IgD-negative memory B cell (primary cell): ENCODE results near the gene CPS1. TPM values are rescaled to one million over a fixed set of nuclear protein-coding genes. Genes with fewer than 3 reads are reported as not detected.

ENCODE experiments used
- H3K27ac Mint-ChIP-seq, 3 donors: one replicate each; pipeline ENCODE4 v1.8.0; 2020 to 2022; ENCODE audit warnings: mild to moderate bottlenecking in 3 of 3, mixed read lengths in 3 of 3, moderate library complexity in 1 of 3
- H3K27me3 Mint-ChIP-seq: one replicate; pipeline ENCODE4 v1.8.0; 2021; ENCODE audit warnings: mixed read lengths
- H3K36me3 Mint-ChIP-seq: one replicate; pipeline ENCODE4 v1.8.0; 2020; ENCODE audit warnings: mild to moderate bottlenecking, mixed read lengths
- H3K4me1 Mint-ChIP-seq, 3 donors: one replicate each; pipeline ENCODE4 v1.8.0; 2020 to 2022; ENCODE audit warnings: mixed read lengths in 3 of 3, mild to moderate bottlenecking in 1 of 3
- H3K4me3 Mint-ChIP-seq, 4 donors: one replicate each; pipeline ENCODE4 v1.8.0; 2020 to 2022; ENCODE audit warnings: mild to moderate bottlenecking in 4 of 4, mixed read lengths in 4 of 4, moderate library complexity in 3 of 4
- H3K9me3 Mint-ChIP-seq, 3 donors: one replicate each; pipeline ENCODE4 v1.8.0; 2020 to 2021; ENCODE audit warnings: mixed read lengths in 3 of 3, mild to moderate bottlenecking in 1 of 3
- polyA plus RNA-seq: library from polyadenylated mRNA; unstranded; fragments of 300-500 nt; fragmentation: Illumina TruSeq; gene quantifications from one replicate; pipeline ENCODE4 v1.2.3, GENCODE V29; 2021

CPS1 gene
- polyA plus RNA-seq, 1 donor from 2014 or later = not detected

DNA sequence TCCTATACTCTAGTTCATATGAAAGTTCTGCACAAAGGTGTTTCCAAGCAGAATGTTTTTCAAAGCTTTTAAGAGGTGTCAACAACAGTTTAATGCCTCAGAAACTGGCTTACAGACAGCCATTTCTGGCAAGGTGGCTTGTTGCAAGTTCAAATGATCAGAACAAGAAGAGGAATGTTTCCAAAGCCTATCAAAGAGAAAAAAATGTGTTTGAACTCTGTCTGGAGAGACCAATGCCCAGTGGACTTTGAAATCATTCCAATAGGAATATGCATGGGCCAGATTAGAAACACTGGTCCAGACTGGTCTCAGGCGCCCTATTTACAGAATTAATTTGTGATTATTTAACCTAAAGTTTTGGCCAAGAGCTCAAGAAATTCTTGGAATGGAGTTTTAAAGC lies 106.2 kb downstream of the CPS1 start:
- no peaks in the 10 kb centered on the region for H3K4me1 Mint-ChIP-seq
- no peak overlapping the region for H3K27ac Mint-ChIP-seq
- no peak overlapping the region for H3K4me3 Mint-ChIP-seq
- H3K9me3 Mint-ChIP-seq = peaks cover 2 to 11% (median 3%) of the 10 kb centered on the region in 3 donors
- no peaks in the 10 kb centered on the region for H3K36me3 Mint-ChIP-seq
- no peaks in the 10 kb centered on the region for H3K27me3 Mint-ChIP-seq

DNA sequence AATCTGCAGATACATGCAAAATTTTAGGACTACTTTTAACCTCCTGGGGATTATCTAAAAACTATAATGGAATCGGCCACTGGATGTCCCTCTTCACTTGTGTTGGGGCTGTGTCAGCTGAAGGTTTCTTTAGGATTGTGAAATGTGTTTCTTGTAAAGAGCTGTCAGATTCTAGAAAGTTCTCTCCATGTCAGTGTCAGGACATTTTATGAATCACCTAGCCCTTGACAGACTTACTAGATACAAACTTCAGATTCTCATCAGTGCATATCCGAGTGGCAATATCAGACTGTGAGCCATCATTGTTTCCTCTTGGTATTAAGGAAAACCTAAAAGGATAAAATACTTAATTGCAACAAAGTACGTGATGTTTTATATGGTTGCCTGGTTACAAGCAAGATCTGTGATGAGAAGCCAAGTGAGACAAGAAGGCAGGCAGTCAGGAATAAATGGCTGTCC lies 107.3 kb downstream of the CPS1 start:
- Mint-ChIP-seq H3K36me3 (no peaks in the 10 kb centered on the region), H3K27ac (no peak overlapping the region), H3K4me1 (no peaks in the 10 kb centered on the region), H3K27me3 (no peaks in the 10 kb centered on the region), H3K9me3 (peaks cover 2 to 11% (median 3%) of the 10 kb centered on the region in 3 donors), H3K4me3 (no peak overlapping the region)

DNA sequence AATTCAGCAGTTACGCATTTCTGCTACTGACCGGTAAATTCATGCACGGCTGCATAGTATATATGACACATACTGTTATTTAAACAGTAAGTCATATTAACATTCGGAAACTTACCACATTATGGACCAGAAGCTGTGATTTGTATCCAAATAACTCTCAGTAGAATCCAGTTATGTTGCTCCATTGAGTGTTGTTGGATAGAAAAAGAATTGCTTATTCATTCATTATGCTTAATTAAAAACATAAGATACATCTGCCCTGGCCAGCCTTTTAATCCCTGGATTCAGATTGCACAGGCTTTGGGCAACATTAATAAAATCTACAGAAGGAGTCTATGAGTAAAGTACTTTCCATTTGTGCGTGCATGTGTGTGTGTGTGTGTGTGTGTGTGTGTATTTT lies 111.3 kb downstream of the CPS1 start:
- Mint-ChIP-seq H3K27me3 (no peaks in the 10 kb centered on the region), H3K36me3 (no peaks in the 10 kb centered on the region), H3K27ac (no peak overlapping the region), H3K4me3 (no peak overlapping the region), H3K4me1 (no peaks in the 10 kb centered on the region), H3K9me3 (peaks cover 0 to 2% (median 0%) of the 10 kb centered on the region in 3 donors)

DNA sequence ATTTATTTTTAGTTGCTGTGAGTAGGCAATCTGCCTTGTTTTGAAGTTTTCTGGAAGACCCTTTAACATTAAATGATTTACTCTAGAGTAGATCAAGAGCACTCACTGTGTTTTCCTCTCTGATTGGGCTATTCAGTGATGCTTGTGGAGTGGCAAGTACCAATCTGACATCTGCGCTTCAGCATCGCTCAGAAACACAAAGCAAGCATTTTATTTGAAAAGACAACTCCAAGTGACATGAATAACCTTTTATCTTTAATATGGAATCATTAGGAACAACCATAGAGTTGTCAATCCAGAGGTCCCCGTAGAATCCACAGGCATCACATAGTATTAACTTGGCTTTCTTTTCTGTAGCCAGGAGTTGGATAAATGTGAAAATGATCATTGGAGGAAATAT lies 114.7 kb downstream of the CPS1 start:
- no peaks in the 10 kb centered on the region for H3K4me1 Mint-ChIP-seq
- H3K27ac Mint-ChIP-seq = no peak overlapping the region
- H3K9me3 Mint-ChIP-seq = peaks cover 0 to 3% (median 2%) of the 10 kb centered on the region in 3 donors
- H3K27me3 Mint-ChIP-seq = no peaks in the 10 kb centered on the region
- H3K36me3 Mint-ChIP-seq = no peaks in the 10 kb centered on the region
- H3K4me3 Mint-ChIP-seq = no peak overlapping the region

DNA sequence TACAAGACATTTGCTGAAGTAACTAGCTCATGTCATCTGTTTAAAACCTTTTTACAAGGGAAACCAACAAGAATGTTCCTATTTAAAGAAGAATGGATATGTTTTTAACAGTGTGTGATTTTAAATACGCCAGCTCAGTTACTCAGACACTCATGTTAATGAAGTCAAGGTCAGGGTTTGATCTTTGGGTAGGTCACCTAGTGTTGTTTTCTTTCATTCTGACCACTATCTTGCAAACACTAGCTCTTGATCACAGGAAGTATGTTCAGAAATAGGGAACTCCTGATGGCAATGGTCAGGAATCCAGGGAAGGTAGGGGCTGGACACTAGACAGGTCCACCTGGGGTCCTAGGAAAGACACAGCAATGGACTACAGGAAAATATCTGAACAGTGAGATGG lies 116.7 kb downstream of the CPS1 start:
- Mint-ChIP-seq H3K36me3 (no peaks in the 10 kb centered on the region), H3K4me3 (no peak overlapping the region)

DNA sequence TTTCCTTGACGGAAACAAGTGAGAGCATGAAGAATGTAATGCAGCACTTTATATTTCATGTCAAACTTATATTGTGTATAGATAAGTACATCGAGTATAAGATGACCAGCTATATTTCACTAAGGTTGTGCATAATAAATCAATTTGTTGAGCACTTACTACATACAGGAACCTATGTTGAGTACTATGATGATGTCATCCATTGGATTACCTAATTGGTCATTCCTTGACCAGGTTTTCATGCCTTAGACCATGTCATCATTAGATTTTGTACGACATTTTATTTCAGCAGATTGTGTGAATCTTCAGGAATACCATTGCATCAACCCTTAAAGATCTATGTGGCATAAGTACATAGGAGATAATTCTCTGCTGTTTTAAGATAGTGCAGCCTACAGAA lies 119.7 kb downstream of the CPS1 start:
- Mint-ChIP-seq H3K9me3 (peaks cover 0 to 3% (median 0%) of the 10 kb centered on the region in 3 donors), H3K36me3 (no peaks in the 10 kb centered on the region)

More for the DNA sequence above, 116.7 kb downstream of the CPS1 start:
- no peak overlapping the region for H3K27ac Mint-ChIP-seq
- H3K27me3 Mint-ChIP-seq = no peaks in the 10 kb centered on the region
- H3K9me3 Mint-ChIP-seq = peaks cover 0 to 3% (median 0%) of the 10 kb centered on the region in 3 donors
- H3K4me1 Mint-ChIP-seq = no peaks in the 10 kb centered on the region

DNA sequence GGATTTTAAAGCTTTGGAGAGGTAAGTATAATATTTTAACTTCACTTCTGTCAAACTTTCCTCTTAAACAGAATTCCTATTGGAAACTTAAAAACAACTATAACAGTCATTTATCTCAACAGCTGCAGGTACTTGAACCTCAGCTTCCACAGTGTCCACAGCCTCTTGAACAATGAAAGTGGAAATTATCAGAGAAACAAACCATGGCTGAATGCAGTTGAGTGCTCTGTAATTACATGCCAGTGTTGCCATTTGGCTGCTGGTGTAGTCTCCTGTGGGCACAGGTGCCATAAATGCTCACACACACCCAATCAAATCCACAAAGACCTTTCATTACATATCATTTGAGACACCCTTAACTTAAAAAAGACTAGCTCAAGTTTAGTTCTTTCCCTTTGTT lies 125.1 kb downstream of the CPS1 start:
- Mint-ChIP-seq H3K4me1 (no peaks in the 10 kb centered on the region), H3K27ac (no peak overlapping the region), H3K36me3 (no peaks in the 10 kb centered on the region), H3K4me3 (no peak overlapping the region), H3K9me3 (no peaks in the 10 kb centered on the region), H3K27me3 (peaks cover 1% of the 10 kb centered on the region)

More for the DNA sequence above, 119.7 kb downstream of the CPS1 start:
- Mint-ChIP-seq H3K4me1 (no peaks in the 10 kb centered on the region), H3K27ac (no peak overlapping the region), H3K27me3 (no peaks in the 10 kb centered on the region), H3K4me3 (no peak overlapping the region)

DNA sequence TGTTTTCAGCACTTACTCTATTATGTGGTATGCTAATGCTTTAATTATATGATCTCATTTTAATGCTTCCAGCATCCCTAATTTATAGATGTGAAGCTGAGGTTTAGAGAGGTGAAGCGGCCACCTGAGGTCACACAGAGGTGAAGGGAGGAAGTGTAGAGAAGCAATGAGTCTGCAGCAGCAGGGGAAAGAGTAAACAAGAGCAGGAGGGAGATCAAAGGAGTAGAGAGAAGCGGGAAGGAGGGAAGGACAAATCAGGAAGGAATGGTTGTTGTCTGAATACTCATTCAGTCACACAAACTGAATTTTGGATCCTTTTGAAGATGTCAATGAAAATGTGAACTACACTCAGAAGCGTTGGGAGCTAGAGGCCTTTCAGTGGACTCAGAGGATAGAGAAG lies 130.0 kb downstream of the CPS1 start:
- Mint-ChIP-seq H3K4me3 (no peak overlapping the region), H3K27ac (no peak overlapping the region), H3K27me3 (peaks cover 1% of the 10 kb centered on the region), H3K9me3 (peaks cover 0 to 4% (median 0%) of the 10 kb centered on the region in 3 donors), H3K4me1 (no peaks in the 10 kb centered on the region), H3K36me3 (no peaks in the 10 kb centered on the region)

DNA sequence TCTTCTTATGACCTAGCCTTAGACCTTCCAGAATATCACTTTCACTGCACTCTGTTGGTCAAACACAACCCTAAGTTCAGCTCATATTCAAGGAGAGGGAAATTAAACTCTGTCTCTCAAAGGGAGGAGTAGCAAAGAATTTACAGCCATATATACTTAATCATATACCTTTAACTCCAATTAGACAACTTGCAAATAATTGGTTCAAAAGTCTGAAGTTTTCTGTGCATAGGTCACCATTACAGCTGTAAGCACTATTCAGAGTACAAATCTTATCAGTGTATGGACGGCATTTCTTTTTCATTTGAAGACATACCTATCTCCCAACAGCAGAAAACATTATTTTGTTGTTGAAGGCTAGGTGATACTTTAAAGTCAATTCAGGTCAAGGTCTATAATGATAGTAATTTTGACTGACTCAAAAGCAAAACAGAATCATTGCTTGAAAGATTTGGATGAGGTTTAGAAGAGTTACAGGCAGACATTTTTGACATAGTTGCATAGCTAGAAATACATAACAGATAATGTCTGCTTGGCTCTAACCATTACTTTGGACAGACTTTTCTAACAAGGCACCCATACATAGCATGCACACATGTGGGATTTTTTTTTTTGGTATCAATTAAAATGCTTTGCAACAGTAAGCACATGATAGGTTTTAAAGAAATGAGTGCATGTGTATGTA lies 131.5 kb downstream of the CPS1 start:
- peaks cover 1% of the 10 kb centered on the region for H3K27me3 Mint-ChIP-seq
- H3K36me3 Mint-ChIP-seq = no peaks in the 10 kb centered on the region
- peaks cover 0 to 4% (median 1%) of the 10 kb centered on the region in 3 donors for H3K9me3 Mint-ChIP-seq
- H3K4me1 Mint-ChIP-seq = no peaks in the 10 kb centered on the region
- no peak overlapping the region for H3K27ac Mint-ChIP-seq
- H3K4me3 Mint-ChIP-seq = no peak overlapping the region

DNA sequence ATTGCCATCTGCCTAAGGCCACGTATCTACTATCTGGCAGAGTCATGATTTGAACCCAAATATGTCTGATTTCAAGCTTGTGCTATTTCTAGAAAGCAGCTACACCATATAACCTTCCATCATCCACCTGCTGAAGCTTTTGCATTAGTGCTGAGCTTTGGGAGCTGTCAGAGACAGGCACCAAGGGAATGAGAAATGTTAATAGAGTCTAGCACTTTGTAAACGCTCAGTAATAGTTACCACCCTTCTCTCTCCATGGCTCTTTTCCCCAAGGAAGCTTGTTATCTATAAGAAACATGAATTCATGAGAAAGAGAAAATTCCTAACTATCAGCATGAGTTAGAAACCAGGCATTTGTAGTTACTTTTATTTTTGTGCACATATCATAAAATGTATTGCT lies 151.5 kb downstream of the CPS1 start:
- Mint-ChIP-seq H3K27ac (no peak overlapping the region), H3K4me1 (no peaks in the 10 kb centered on the region)

DNA sequence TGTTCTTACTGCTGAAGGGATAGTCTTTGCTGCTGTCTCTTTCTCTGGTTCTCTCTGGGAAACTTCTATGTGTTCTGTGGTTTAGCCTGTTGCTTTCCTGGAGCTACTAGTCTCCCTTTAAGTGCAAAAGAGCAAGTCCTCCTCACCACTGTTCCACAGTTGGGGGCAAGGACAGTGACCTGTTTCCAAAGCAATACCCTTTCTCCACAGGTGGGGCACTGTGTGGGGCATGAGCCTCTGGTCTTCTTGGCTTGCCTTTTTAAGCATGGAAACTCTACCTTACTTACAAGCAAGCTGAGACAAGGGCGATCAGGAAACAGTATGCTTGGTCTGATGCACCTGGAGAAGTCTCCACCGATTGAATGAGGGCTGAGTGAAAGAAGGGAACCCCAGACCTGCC lies 156.7 kb downstream of the CPS1 start:
- no peak overlapping the region for H3K4me3 Mint-ChIP-seq
- no peaks in the 10 kb centered on the region for H3K4me1 Mint-ChIP-seq
- H3K27ac Mint-ChIP-seq = no peak overlapping the region
- no peaks in the 10 kb centered on the region for H3K9me3 Mint-ChIP-seq
- H3K27me3 Mint-ChIP-seq = no peaks in the 10 kb centered on the region
- no peaks in the 10 kb centered on the region for H3K36me3 Mint-ChIP-seq

More for the DNA sequence above, 151.5 kb downstream of the CPS1 start:
- Mint-ChIP-seq H3K4me3 (no peak overlapping the region), H3K27me3 (no peaks in the 10 kb centered on the region), H3K9me3 (no peaks in the 10 kb centered on the region), H3K36me3 (no peaks in the 10 kb centered on the region)

DNA sequence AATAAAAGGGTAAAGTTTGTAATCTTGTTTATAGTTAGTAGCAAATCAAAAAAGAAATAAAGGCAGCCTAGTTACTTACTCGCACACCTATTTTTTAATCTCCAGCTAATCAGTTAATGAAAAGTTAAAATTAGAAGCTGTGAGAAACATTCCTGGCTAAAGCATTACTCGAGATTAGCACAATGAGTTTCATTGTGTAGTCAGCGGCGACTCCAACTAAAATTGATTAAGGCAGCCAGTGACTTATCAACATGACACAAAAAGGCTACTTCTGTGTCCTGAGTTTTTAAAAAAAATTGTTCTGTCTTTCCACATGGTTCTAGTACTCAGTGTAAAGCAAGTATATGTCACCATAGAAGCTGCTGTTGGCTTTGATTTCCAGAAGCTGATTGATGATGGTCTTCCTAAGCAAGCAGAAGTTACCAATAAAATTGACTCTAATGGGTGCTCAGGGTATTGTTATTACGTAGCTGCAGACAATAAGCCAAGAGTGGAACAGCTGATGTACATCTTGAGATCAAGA lies 159.2 kb downstream of the CPS1 start:
- no peaks in the 10 kb centered on the region for H3K27me3 Mint-ChIP-seq
- no peak overlapping the region for H3K4me3 Mint-ChIP-seq
- H3K4me1 Mint-ChIP-seq = no peaks in the 10 kb centered on the region
- H3K36me3 Mint-ChIP-seq = no peaks in the 10 kb centered on the region
- no peak overlapping the region for H3K27ac Mint-ChIP-seq
- H3K9me3 Mint-ChIP-seq = no peaks in the 10 kb centered on the region

DNA sequence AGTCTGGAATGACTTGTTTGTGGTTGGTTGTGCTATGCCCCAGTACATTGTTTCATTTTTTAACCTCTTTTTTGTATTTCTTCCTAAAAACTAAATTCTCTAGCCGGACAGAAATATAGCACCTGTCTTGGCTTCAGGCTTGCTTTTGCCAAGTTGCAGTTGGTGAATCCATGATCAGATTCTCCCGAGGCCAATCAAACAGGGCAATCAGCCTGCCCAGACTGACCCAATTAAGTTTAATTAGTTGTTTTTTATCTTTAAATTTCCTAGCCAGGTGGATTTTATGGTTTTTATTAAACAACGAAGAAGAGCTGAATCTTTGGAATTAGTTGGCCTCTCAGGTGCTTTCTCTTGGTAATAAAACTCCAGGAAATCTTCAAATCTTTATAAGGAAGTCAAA lies 162.1 kb downstream of the CPS1 start:
- peaks cover 0 to 1% (median 0%) of the 10 kb centered on the region in 3 donors for H3K4me1 Mint-ChIP-seq

DNA sequence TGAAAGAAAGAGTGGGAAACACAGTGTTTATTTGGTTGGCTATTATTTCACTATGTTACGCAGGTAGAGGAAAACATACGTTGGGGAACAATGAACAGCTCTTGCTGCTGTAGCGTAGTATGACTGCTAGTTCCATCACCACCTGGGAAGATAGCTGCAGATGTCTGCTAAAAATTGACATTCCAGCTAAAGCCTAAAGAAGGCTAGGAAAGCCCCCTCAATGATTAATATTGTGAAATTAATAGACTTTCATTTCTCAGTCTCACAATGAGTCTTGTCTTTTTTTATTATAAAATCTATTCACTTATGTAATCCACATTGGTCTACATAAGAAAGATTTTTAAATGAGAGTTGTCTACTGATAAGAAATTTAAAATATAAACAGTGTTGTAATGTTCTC lies 165.7 kb downstream of the CPS1 start:
- Mint-ChIP-seq H3K27me3 (no peaks in the 10 kb centered on the region), H3K27ac (no peak overlapping the region), H3K4me1 (peaks cover 0 to 1% (median 0%) of the 10 kb centered on the region in 3 donors), H3K4me3 (no peak overlapping the region), H3K36me3 (no peaks in the 10 kb centered on the region), H3K9me3 (peaks cover 0 to 3% (median 0%) of the 10 kb centered on the region in 3 donors)

More for the DNA sequence above, 162.1 kb downstream of the CPS1 start:
- no peak overlapping the region for H3K27ac Mint-ChIP-seq
- H3K9me3 Mint-ChIP-seq = no peaks in the 10 kb centered on the region
- H3K4me3 Mint-ChIP-seq = no peak overlapping the region
- no peaks in the 10 kb centered on the region for H3K27me3 Mint-ChIP-seq
- no peaks in the 10 kb centered on the region for H3K36me3 Mint-ChIP-seq

DNA sequence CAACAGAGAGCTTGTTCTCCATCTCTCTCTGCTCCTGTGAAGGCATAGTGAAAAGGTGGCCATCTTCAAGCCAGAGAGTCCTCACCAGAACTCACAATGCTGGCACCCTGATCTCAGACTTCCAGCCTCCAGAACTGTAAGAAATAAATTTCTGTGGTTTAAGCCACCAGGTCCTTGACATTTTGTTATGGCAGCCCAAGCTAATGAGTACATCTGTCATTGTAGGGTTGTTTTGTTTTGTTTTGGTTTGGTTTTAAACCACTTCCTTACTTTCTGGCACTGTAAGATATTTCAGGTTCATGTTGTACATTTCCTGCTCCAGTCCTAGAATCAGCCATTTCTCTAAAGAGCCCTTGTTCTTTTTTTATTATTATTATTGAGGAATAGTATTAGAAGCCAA lies 171.2 kb downstream of the CPS1 start:
- Mint-ChIP-seq H3K9me3 (peaks cover 0 to 3% (median 0%) of the 10 kb centered on the region in 3 donors), H3K27me3 (no peaks in the 10 kb centered on the region), H3K4me3 (no peak overlapping the region), H3K27ac (no peak overlapping the region), H3K4me1 (peaks cover 0 to 1% (median 0%) of the 10 kb centered on the region in 3 donors), H3K36me3 (no peaks in the 10 kb centered on the region)
